Measurements from ENCODE around the gene CLMN.

CLMN gene

GRCh38 chr14:95319312-95320077, at the start of gene CLMN:
Gene CLMN, minus strand, starts transcription at chr14:95319908. Its CDS starts 116 bp downstream, at chr14:95319792.
- DNase-seq (ENCODE audit: insufficient read length, low spot score) (peak; percentile 42), FAIRE-seq (peak; percentile 23)

- FAIRE-seq (no peak), DNase-seq (ENCODE audit: insufficient read length, low spot score) (no peak)
These were observed 45.7 kb upstream of the CLMN start for GRCh38 chr14:95365401-95365800.

GRCh38 chr14:95364481-95365209, 44.9 kb upstream of the CLMN start:
- no peak for FAIRE-seq
- DNase-seq (ENCODE audit: insufficient read length, low spot score): no peak

GRCh38 chr14:95363468-95363954, 43.8 kb upstream of the CLMN start:
- FAIRE-seq: no peak
- no peak for DNase-seq (ENCODE audit: insufficient read length, low spot score)

- no peak for FAIRE-seq
- no peak for DNase-seq (ENCODE audit: insufficient read length, low spot score)
These were observed 42.4 kb upstream of the CLMN start for GRCh38 chr14:95362138-95362494.

- DNase-seq (ENCODE audit: insufficient read length, low spot score) (no peak), FAIRE-seq (no peak)
These were observed 41.8 kb upstream of the CLMN start for GRCh38 chr14:95361373-95362137.

- no peak for DNase-seq (ENCODE audit: insufficient read length, low spot score)
- FAIRE-seq: no peak
These were observed 41.1 kb upstream of the CLMN start for GRCh38 chr14:95360828-95361227.

- DNase-seq (ENCODE audit: insufficient read length, low spot score): no peak
These were observed 40.5 kb upstream of the CLMN start for GRCh38 chr14:95359994-95360826.

GRCh38 chr14:95356245-95356869, 36.6 kb upstream of the CLMN start:
- no peak for FAIRE-seq
- DNase-seq (ENCODE audit: insufficient read length, low spot score): no peak

More at GRCh38 chr14:95359994-95360826, 40.5 kb upstream of the CLMN start:
- FAIRE-seq: no peak

- no peak for FAIRE-seq
- DNase-seq (ENCODE audit: insufficient read length, low spot score): no peak
These were observed 35.7 kb upstream of the CLMN start for GRCh38 chr14:95355422-95355821.

GRCh38 chr14:95354834-95355233, 35.1 kb upstream of the CLMN start:
- FAIRE-seq: no peak

GRCh38 chr14:95353664-95354063, 34.0 kb upstream of the CLMN start:
- FAIRE-seq (no peak), DNase-seq (ENCODE audit: insufficient read length, low spot score) (no peak)

More at GRCh38 chr14:95354834-95355233, 35.1 kb upstream of the CLMN start:
- DNase-seq (ENCODE audit: insufficient read length, low spot score): no peak

- DNase-seq (ENCODE audit: insufficient read length, low spot score) (no peak), FAIRE-seq (no peak)
These were observed 33.3 kb upstream of the CLMN start for GRCh38 chr14:95353007-95353406.

- no peak for FAIRE-seq
- no peak for DNase-seq (ENCODE audit: insufficient read length, low spot score)
These were observed 32.8 kb upstream of the CLMN start for GRCh38 chr14:95352481-95352880.

GRCh38 chr14:95349241-95349640, 29.5 kb upstream of the CLMN start:
- DNase-seq (ENCODE audit: insufficient read length, low spot score) (no peak), FAIRE-seq (no peak)

GRCh38 chr14:95348395-95349080, 28.8 kb upstream of the CLMN start:
- FAIRE-seq (no peak), DNase-seq (ENCODE audit: insufficient read length, low spot score) (peak; percentile 17)

- peak; percentile 38 for FAIRE-seq
- DNase-seq (ENCODE audit: insufficient read length, low spot score): peak; percentile 49
These were observed 27.1 kb upstream of the CLMN start for GRCh38 chr14:95346820-95347219.

- FAIRE-seq (no peak), DNase-seq (ENCODE audit: insufficient read length, low spot score) (no peak)
These were observed 26.6 kb upstream of the CLMN start for GRCh38 chr14:95346266-95346665.

GRCh38 chr14:95345032-95345431, 25.3 kb upstream of the CLMN start:
- FAIRE-seq (no peak), DNase-seq (ENCODE audit: insufficient read length, low spot score) (no peak)

Measured in HTR-8/SVneo (cell line).